SK-N-SH treated with all-trans-retinoic acid at 6 μM for 48 hours (cell line): Measurements from ENCODE around the gene HSPB6.
"Not testable (repeated sequence)": the region's sequence is repeated elsewhere in the genome, so short reads cannot be mapped to it uniquely, and the experiment has no call there.

ENCODE experiments used
- ATAC-seq: fragments of 200-7000 bp; cut with Tn5 transposase; 3 replicates; pipeline ENCODE4 v1.9.1; 2020; ENCODE audit warnings: mild to moderate bottlenecking, moderate library complexity
- ARNTL ChIP-seq: fragments of 450-650 bp; formaldehyde crosslinking; IDR thresholded peaks from 2 replicates; pipeline ENCODE4 v1.5.0; 2020; ENCODE audit warnings: low read depth, mild to moderate bottlenecking, moderate library complexity, borderline replicate concordance
- CSDC2 ChIP-seq: fragments of 250-450 bp; sonication (Bioruptor Pico); IDR thresholded peaks from 2 replicates; pipeline ENCODE4 v1.5.0; 2020; ENCODE audit warnings: mild to moderate bottlenecking, moderate library complexity
- ESRRG ChIP-seq: fragments of 250-450 bp; sonication (Bioruptor Pico); IDR thresholded peaks from 2 replicates; pipeline ENCODE4 v1.6.1; 2021; ENCODE audit warnings: mild to moderate bottlenecking
- GLIS3 ChIP-seq: fragments of 250-450 bp; sonication (Bioruptor Pico); IDR thresholded peaks from 2 replicates; pipeline ENCODE4 v1.5.0; 2020; ENCODE audit warnings: mild to moderate bottlenecking, moderate library complexity
- ISL1 ChIP-seq: fragments of 250-450 bp; sonication (Bioruptor Pico); IDR thresholded peaks from 2 replicates; pipeline ENCODE4 v2.1.2; 2022; ENCODE audit warnings: mild to moderate bottlenecking, moderate library complexity
- OSR1 ChIP-seq: fragments of 250-450 bp; sonication (Bioruptor Pico); IDR thresholded peaks from 2 replicates; pipeline ENCODE4 v1.8.0; 2022; ENCODE audit warnings: moderate library complexity, mild to moderate bottlenecking, inconsistent platforms
- PATZ1 ChIP-seq: fragments of 250-450 bp; sonication (Bioruptor Pico); IDR thresholded peaks from 2 replicates; pipeline ENCODE4 v1.8.0; 2020; ENCODE audit warnings: mild to moderate bottlenecking, moderate library complexity, borderline replicate concordance
- POU6F1 ChIP-seq: fragments of 250-450 bp; sonication (Bioruptor Pico); IDR thresholded peaks from 2 replicates; pipeline ENCODE4 v1.8.0; 2021; ENCODE audit warnings: low read depth, mild to moderate bottlenecking, moderate library complexity, borderline replicate concordance
- RARB ChIP-seq: fragments of 250-450 bp; sonication (Bioruptor Pico); IDR thresholded peaks from 2 replicates; pipeline ENCODE4 v1.8.0; 2021; ENCODE audit warnings: mild to moderate bottlenecking, moderate library complexity
- SNAI2 ChIP-seq: fragments of 250-450 bp; sonication (Bioruptor Pico); IDR thresholded peaks from 2 replicates; pipeline ENCODE4 v1.5.0; 2020; ENCODE audit warnings: mild to moderate bottlenecking, moderate library complexity
- TCF4 ChIP-seq: fragments of 250-450 bp; sonication (Bioruptor Pico); IDR thresholded peaks from 2 replicates; pipeline ENCODE4 v1.8.0; 2021; ENCODE audit warnings: mild to moderate bottlenecking, moderate library complexity, borderline replicate concordance
- TOX ChIP-seq: fragments of 250-450 bp; sonication (Bioruptor Pico); IDR thresholded peaks from 2 replicates; pipeline ENCODE4 v1.8.0; 2021; ENCODE audit warnings: mild to moderate bottlenecking, moderate library complexity, borderline replicate concordance
- ZC3H10 ChIP-seq: fragments of 250-450 bp; sonication (Bioruptor Pico); IDR thresholded peaks from 2 replicates; pipeline ENCODE4 v1.5.1; 2021; ENCODE audit warnings: mild to moderate bottlenecking, moderate library complexity
- ZFP3 ChIP-seq: fragments of 250-450 bp; sonication (Bioruptor Pico); IDR thresholded peaks from 2 replicates; pipeline ENCODE4 v1.5.0; 2020; ENCODE audit warnings: mild to moderate bottlenecking, moderate library complexity
- ZNF565 ChIP-seq: fragments of 450-650 bp; formaldehyde crosslinking; conservative IDR thresholded peaks from 2 replicates; pipeline ENCODE4 v1.5.0; 2020; ENCODE audit warnings: low read depth, mild to moderate bottlenecking, moderate library complexity
- ZNF70 ChIP-seq: fragments of 450-650 bp; formaldehyde crosslinking; IDR thresholded peaks from 2 replicates; pipeline ENCODE4 v1.5.0; 2020; ENCODE audit warnings: mild to moderate bottlenecking, moderate library complexity
- ZNF8 ChIP-seq: fragments of 450-650 bp; formaldehyde crosslinking; IDR thresholded peaks from 2 replicates; pipeline ENCODE4 v1.5.0; 2020; ENCODE audit warnings: mild to moderate bottlenecking, moderate library complexity
- TF ChIP-seq, protein P1 (sequence below): fragments of 250-450 bp; sonication (Bioruptor Pico); IDR thresholded peaks from 2 replicates; pipeline ENCODE4 v1.5.1; 2020; ENCODE audit warnings: low read depth, mild to moderate bottlenecking, moderate library complexity
- TF ChIP-seq, protein P2 (sequence below): fragments of 250-450 bp; sonication (Bioruptor Pico); IDR thresholded peaks from 2 replicates; pipeline ENCODE4 v1.5.1; 2021; ENCODE audit warnings: mild to moderate bottlenecking, moderate library complexity

Gene HSPB6

GRCh38 chr19:35796645-35797542, 40.1 kb upstream of the HSPB6 start:
- no peak for ATAC-seq
- TF ChIP-seq CSDC2 (CRISPR knock-in tag), result no peak
- TF ChIP-seq ZNF8, result no peak
- TF ChIP-seq ZFP3 (CRISPR knock-in tag), result no peak
- TF ChIP-seq RARB, result no peak
- TF ChIP-seq ESRRG (CRISPR knock-in tag), result no peak
- TF ChIP-seq, protein P1, sequence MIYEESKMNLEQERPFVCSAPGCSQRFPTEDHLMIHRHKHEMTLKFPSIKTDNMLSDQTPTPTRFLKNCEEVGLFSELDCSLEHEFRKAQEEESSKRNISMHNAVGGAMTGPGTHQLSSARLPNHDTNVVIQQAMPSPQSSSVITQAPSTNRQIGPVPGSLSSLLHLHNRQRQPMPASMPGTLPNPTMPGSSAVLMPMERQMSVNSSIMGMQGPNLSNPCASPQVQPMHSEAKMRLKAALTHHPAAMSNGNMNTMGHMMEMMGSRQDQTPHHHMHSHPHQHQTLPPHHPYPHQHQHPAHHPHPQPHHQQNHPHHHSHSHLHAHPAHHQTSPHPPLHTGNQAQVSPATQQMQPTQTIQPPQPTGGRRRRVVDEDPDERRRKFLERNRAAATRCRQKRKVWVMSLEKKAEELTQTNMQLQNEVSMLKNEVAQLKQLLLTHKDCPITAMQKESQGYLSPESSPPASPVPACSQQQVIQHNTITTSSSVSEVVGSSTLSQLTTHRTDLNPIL (CRISPR knock-in tag), result no peak
- TF ChIP-seq TCF4 (CRISPR knock-in tag), result no peak
- no peak for TF ChIP-seq ZNF565 (CRISPR knock-in tag)

- not testable (repeated sequence) for ATAC-seq
Measured at GRCh38 chr19:35795564-35795963, 38.7 kb upstream of the HSPB6 start.

DNA sequence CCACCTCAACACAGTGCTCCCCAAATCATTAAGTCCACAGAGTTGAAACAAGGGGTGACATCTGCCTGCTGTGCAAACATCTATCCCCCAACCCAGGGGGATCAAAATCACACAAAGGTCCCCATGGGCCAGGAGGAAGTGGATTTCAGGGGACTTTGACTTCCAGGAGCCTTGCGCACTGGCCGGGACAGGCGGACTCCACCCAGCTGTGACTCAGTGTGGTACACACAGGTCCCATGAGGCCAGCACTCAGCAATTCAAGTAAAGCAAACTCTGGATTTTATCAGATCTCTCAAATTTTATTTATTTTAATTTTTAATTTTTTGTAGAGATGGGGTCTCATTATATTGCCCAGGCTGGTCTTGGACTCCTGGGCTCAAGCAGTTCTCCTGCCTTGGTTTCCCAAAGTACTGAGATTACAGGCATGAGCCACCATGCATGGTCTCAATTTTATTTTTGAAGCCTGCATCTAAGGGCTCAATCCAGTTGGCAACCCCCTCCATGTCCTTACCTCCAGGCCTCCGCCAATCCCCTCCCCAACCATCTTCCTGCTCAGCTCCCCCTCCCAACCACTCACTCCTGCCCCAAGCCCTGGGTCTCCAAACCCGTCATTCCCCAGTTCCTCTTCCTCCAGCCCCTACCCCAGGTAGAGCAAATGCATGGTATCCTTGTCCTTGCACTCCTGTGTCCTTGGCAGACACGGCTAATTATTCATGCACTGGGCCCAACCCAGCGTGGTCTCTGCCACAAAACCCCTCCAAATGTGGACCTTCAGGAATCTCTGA, 36.7 kb upstream of the HSPB6 start:
- ATAC-seq, result no peak
- no peak for TF ChIP-seq TCF4 (CRISPR knock-in tag)
- TF ChIP-seq POU6F1 (CRISPR knock-in tag), result no peak
- TF ChIP-seq ESRRG (CRISPR knock-in tag), result no peak
- TF ChIP-seq ISL1 (CRISPR knock-in tag), result no peak
- TF ChIP-seq ZFP3 (CRISPR knock-in tag), result no peak
- no peak for TF ChIP-seq ZC3H10
- TF ChIP-seq OSR1 (CRISPR knock-in tag), result no peak
- TF ChIP-seq, protein P2, sequence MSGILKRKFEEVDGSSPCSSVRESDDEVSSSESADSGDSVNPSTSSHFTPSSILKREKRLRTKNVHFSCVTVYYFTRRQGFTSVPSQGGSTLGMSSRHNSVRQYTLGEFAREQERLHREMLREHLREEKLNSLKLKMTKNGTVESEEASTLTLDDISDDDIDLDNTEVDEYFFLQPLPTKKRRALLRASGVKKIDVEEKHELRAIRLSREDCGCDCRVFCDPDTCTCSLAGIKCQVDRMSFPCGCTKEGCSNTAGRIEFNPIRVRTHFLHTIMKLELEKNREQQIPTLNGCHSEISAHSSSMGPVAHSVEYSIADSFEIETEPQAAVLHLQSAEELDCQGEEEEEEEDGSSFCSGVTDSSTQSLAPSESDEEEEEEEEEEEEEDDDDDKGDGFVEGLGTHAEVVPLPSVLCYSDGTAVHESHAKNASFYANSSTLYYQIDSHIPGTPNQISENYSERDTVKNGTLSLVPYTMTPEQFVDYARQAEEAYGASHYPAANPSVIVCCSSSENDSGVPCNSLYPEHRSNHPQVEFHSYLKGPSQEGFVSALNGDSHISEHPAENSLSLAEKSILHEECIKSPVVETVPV, result no peak
- TF ChIP-seq GLIS3 (CRISPR knock-in tag), result no peak

DNA sequence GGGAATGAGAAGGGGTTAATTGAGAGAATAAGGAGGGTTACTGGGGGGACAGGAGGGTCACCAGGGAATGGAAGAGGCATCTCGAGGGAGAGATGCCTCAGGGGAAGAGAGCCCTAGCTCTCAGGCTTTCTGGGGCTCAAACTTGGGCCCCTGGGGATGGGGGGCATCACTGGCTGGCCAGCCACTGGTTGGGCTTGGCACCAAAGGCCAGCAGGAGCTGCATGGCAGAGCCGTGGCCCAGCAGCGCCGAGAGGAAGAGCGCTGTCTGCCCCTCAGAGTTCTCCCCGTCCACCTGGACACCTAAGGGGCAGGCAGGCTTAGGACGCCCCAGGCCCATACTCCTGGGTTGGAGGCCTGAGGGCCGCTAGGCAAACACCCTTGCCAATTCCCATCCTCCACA, 36.1 kb upstream of the HSPB6 start:
- ATAC-seq, result no peak
- TF ChIP-seq ZNF8, result no peak
- TF ChIP-seq, protein P1 (CRISPR knock-in tag), result no peak
- no peak for TF ChIP-seq SNAI2
- TF ChIP-seq PATZ1 (CRISPR knock-in tag), result no peak
- TF ChIP-seq ESRRG (CRISPR knock-in tag), result no peak
- TF ChIP-seq TOX (CRISPR knock-in tag), result no peak
- TF ChIP-seq ZC3H10, result no peak
- TF ChIP-seq ARNTL (CRISPR knock-in tag), result no peak
- no peak for TF ChIP-seq POU6F1 (CRISPR knock-in tag)
- TF ChIP-seq ZNF70 (CRISPR knock-in tag), result no peak
- TF ChIP-seq ZFP3 (CRISPR knock-in tag), result no peak
- no peak for TF ChIP-seq ISL1 (CRISPR knock-in tag)
- no peak for TF ChIP-seq RARB
